GM10847 (cell line): Measurements from ENCODE around the gene STK10.
A peak's percentile ranks its signal among the peaks of the same experiment; 100 is the strongest.

ENCODE experiments used
- POLR2A ChIP-seq: IDR thresholded peaks from 2 replicates; pipeline ENCODE4 v1.6.1; 2011; ENCODE audit not compliant: insufficient read length; ENCODE audit errors: extremely low read depth

Gene STK10

GRCh38 chr5:172199446-172199845 is 11.4 kb upstream of the STK10 start:
- no peak for TF ChIP-seq POLR2A

GRCh38 chr5:172194985-172195774 is 7.2 kb upstream of the STK10 start:
- no peak for TF ChIP-seq POLR2A

GRCh38 chr5:172193872-172194271 is 5.8 kb upstream of the STK10 start, which contains the start of gene EFCAB9:
TSS of gene EFCAB9 (plus strand) at chr5:172194172. CDS start at chr5:172194173, 1 bp downstream.
- TF ChIP-seq POLR2A, result no peak

GRCh38 chr5:172189693-172190296 is 1.8 kb upstream of the STK10 start:
- no peak for TF ChIP-seq POLR2A

GRCh38 chr5:172188893-172189692 is 1.1 kb upstream of the STK10 start:
- no peak for TF ChIP-seq POLR2A

GRCh38 chr5:172187118-172188032 is 649 bp downstream of the STK10 start:
- TF ChIP-seq POLR2A, result no peak

GRCh38 chr5:172186114-172186695 is 1.8 kb downstream of the STK10 start:
- TF ChIP-seq POLR2A, result no peak

- no peak for TF ChIP-seq POLR2A
These were observed 2.9 kb downstream of the STK10 start for GRCh38 chr5:172185096-172185461.

GRCh38 chr5:172183881-172184280 is 4.1 kb downstream of the STK10 start:
- TF ChIP-seq POLR2A, result no peak

GRCh38 chr5:172182291-172182690 is 5.7 kb downstream of the STK10 start:
- TF ChIP-seq POLR2A, result no peak

GRCh38 chr5:172180936-172181335 is 7.1 kb downstream of the STK10 start:
- no peak for TF ChIP-seq POLR2A

- TF ChIP-seq POLR2A, result peak; percentile 41
These were observed 8.7 kb downstream of the STK10 start for GRCh38 chr5:172178991-172179989.

- TF ChIP-seq POLR2A, result no peak
These were observed 9.6 kb downstream of the STK10 start for GRCh38 chr5:172178301-172178987.

GRCh38 chr5:172177176-172177575 is 10.8 kb downstream of the STK10 start:
- TF ChIP-seq POLR2A, result no peak
